HUDEP-2 (cell line): ENCODE results near the gene SPATA31A6.
"Not testable (repeated sequence)": the region's sequence is repeated elsewhere in the genome, so short reads cannot be mapped to it uniquely, and the experiment has no call there.

Experiments
- DNase-seq, 76 experiments: peaks; one replicate each; lab custom pipeline; 2025; ENCODE audit not compliant: unreplicated experiment in 76 of 76; lab: John Stamatoyannopoulos, UW

Gene SPATA31A6

GRCh38 chr9:42183359-42183758, at the start of gene SPATA31A6:
SPATA31A6 (plus strand) TSS chr9:42183659; CDS start chr9:42183688, 29 bp downstream.
- not testable (repeated sequence) for DNase-seq

GRCh38 chr9:42160299-42160698, 23.2 kb upstream of the SPATA31A6 start:
- DNase-seq: peak in 5 of 76 experiments; percentile 1 to 16 (median 5)

- DNase-seq: not testable (repeated sequence)
Measured at GRCh38 chr9:42219861-42220260, 36.4 kb downstream of the SPATA31A6 start.

- not testable (repeated sequence) for DNase-seq
Measured at GRCh38 chr9:42223230-42223629, 39.8 kb downstream of the SPATA31A6 start.

GRCh38 chr9:42233031-42233430, 49.6 kb downstream of the SPATA31A6 start:
- DNase-seq: not testable (repeated sequence)

GRCh38 chr9:42234610-42235009, 51.2 kb downstream of the SPATA31A6 start:
- not testable (repeated sequence) for DNase-seq

GRCh38 chr9:42235352-42235991, 52.0 kb downstream of the SPATA31A6 start:
- DNase-seq: not testable (repeated sequence)

GRCh38 chr9:42236097-42236496, 52.6 kb downstream of the SPATA31A6 start:
- DNase-seq: not testable (repeated sequence)

- not testable (repeated sequence) for DNase-seq
Measured at GRCh38 chr9:42237381-42237780, 53.9 kb downstream of the SPATA31A6 start.

- not testable (repeated sequence) for DNase-seq
Measured at GRCh38 chr9:42238862-42239261, 55.4 kb downstream of the SPATA31A6 start.
